HEK293 (cell line): ENCODE results near the gene RACGAP1.

Source experiments
- CTCF ChIA-PET: fragments of 350-600 bp; formaldehyde crosslinking; extraction: SDS; loops from one replicate; lab custom pipeline; 2021; ENCODE audit warnings: antibody characterized with exemption; lab: Yijun Ruan, JAX
- POLR2A ChIA-PET: fragments of 300-600 bp; formaldehyde crosslinking; extraction: SDS; loops from one replicate; lab custom pipeline; 2020; ENCODE audit warnings: antibody characterized with exemption, inconsistent platforms; lab: Yijun Ruan, JAX
- H3K27ac ChIP-seq: fragments of 200-500 bp; sonication (Bioruptor generic); 2 replicates; pipeline ENCODE4 v1.5.1; 2014; ENCODE audit warnings: low read depth, low read length, control low read depth, inconsistent platforms; ENCODE audit errors: extremely low read depth
- H3K36me3 ChIP-seq, 2 experiments: fragments of 200-500 bp in 1 of 2; sonication (Bioruptor generic) in 1 of 2; 1 replicate in 1 of 2; 2 replicates in 1 of 2; pipeline ENCODE4 v1.5.1; 2014 to 2017; ENCODE audit warnings: inconsistent platforms in 2 of 2, low read length in 2 of 2; ENCODE audit not compliant: control insufficient read depth in 2 of 2, insufficient read depth in 1 of 2
- H3K4me1 ChIP-seq: fragments of 200-500 bp; sonication (Bioruptor generic); 2 replicates; pipeline ENCODE4 v1.5.1; 2014; ENCODE audit warnings: mild to moderate bottlenecking, low read length, inconsistent platforms; ENCODE audit not compliant: control insufficient read depth, insufficient read depth
- H3K4me3 ChIP-seq: 2 replicates; pipeline ENCODE4 v1.5.1; 2011; ENCODE audit warnings: low read depth, mild to moderate bottlenecking, control low read depth, low read length, moderate library complexity
- H3K9me3 ChIP-seq: fragments of 200-500 bp; sonication (Bioruptor generic); 2 replicates; pipeline ENCODE4 v1.5.1; 2014; ENCODE audit warnings: low read depth, low read length, inconsistent platforms; ENCODE audit not compliant: control insufficient read depth, insufficient read depth
- GLI2 ChIP-seq: fragments of 450-650 bp; formaldehyde crosslinking; IDR thresholded peaks from 2 replicates; pipeline ENCODE4; 2017; ENCODE audit warnings: missing biosample characterization, missing genetic modification characterization, low read depth, borderline replicate concordance
- GLIS2 ChIP-seq: fragments of 450-650 bp; formaldehyde crosslinking; IDR thresholded peaks from 2 replicates; pipeline ENCODE4 v1.5.1; 2016; ENCODE audit warnings: missing biosample characterization, missing genetic modification characterization
- HOXC10 ChIP-seq: sonication (generic); formaldehyde crosslinking; IDR thresholded peaks from 2 replicates; pipeline ENCODE4 v1.8.1; 2023; ENCODE audit warnings: mild to moderate bottlenecking, missing genetic modification reagents
- REPIN1 ChIP-seq: fragments of 450-650 bp; formaldehyde crosslinking; IDR thresholded peaks from 2 replicates; pipeline ENCODE4 v1.5.1; 2017; ENCODE audit warnings: missing biosample characterization, missing genetic modification characterization, low read depth
- SP3 ChIP-seq: fragments of 450-650 bp; formaldehyde crosslinking; IDR thresholded peaks from 2 replicates; pipeline ENCODE4 v1.5.1; 2016; ENCODE audit warnings: missing biosample characterization, missing genetic modification characterization
- WT1 ChIP-seq: fragments of 450-650 bp; formaldehyde crosslinking; IDR thresholded peaks from 2 replicates; pipeline ENCODE4 v1.5.1; 2016; ENCODE audit warnings: missing biosample characterization, missing genetic modification characterization
- ZBTB8A ChIP-seq: fragments of 450-650 bp; formaldehyde crosslinking; IDR thresholded peaks from 2 replicates; pipeline ENCODE4 v1.5.1; 2016; ENCODE audit warnings: missing biosample characterization, missing genetic modification characterization
- ZNF221 ChIP-seq: fragments of 450-650 bp; formaldehyde crosslinking; IDR thresholded peaks from 2 replicates; pipeline ENCODE4 v1.5.1; 2017; ENCODE audit warnings: missing biosample characterization, missing genetic modification characterization, borderline replicate concordance
- ZNF501 ChIP-seq: fragments of 450-650 bp; formaldehyde crosslinking; IDR thresholded peaks from 2 replicates; pipeline ENCODE4 v1.5.1; 2016; ENCODE audit warnings: missing biosample characterization, missing genetic modification characterization
- ZNF514 ChIP-seq: fragments of 450-650 bp; formaldehyde crosslinking; IDR thresholded peaks from 2 replicates; pipeline ENCODE4 v1.5.1; 2016; ENCODE audit warnings: missing biosample characterization, missing genetic modification characterization
- ZNF544 ChIP-seq: fragments of 450-650 bp; formaldehyde crosslinking; IDR thresholded peaks from 2 replicates; pipeline ENCODE4 v1.5.0; 2017; ENCODE audit warnings: missing biosample characterization, missing genetic modification characterization
- ZNF571 ChIP-seq: fragments of 450-650 bp; formaldehyde crosslinking; IDR thresholded peaks from 2 replicates; pipeline ENCODE4 v1.5.0; 2017; ENCODE audit warnings: missing biosample characterization, missing genetic modification characterization
- ZNF76 ChIP-seq: fragments of 450-650 bp; formaldehyde crosslinking; IDR thresholded peaks from 2 replicates; pipeline ENCODE4; 2016; ENCODE audit warnings: low read depth, missing biosample characterization, missing genetic modification characterization, borderline replicate concordance
- ZNF830 ChIP-seq: fragments of 450-650 bp; IDR thresholded peaks from 2 replicates; pipeline ENCODE4 v1.5.0; 2018; ENCODE audit warnings: missing biosample characterization, missing genetic modification characterization, low read depth, mild to moderate bottlenecking, moderate library complexity
- TF ChIP-seq, protein P1 (sequence below): fragments of 450-650 bp; formaldehyde crosslinking; IDR thresholded peaks from 2 replicates; pipeline ENCODE4 v1.5.1; 2017; ENCODE audit warnings: missing biosample characterization, mild to moderate bottlenecking, missing genetic modification characterization, moderate library complexity
- TF ChIP-seq, protein P2 (sequence below): fragments of 450-650 bp; formaldehyde crosslinking; IDR thresholded peaks from 2 replicates; pipeline ENCODE4 v1.5.1; 2017; ENCODE audit warnings: missing biosample characterization, missing genetic modification characterization
- TF ChIP-seq, protein P3 (sequence below): fragments of 450-650 bp; formaldehyde crosslinking; IDR thresholded peaks from 2 replicates; pipeline ENCODE4 v1.5.1; 2016; ENCODE audit warnings: missing biosample characterization, missing genetic modification characterization
- TF ChIP-seq, protein P4 (sequence below): fragments of 450-650 bp; formaldehyde crosslinking; IDR thresholded peaks from 2 replicates; pipeline ENCODE4 v1.5.1; 2016; ENCODE audit warnings: missing biosample characterization, missing genetic modification characterization

Gene RACGAP1

DNA sequence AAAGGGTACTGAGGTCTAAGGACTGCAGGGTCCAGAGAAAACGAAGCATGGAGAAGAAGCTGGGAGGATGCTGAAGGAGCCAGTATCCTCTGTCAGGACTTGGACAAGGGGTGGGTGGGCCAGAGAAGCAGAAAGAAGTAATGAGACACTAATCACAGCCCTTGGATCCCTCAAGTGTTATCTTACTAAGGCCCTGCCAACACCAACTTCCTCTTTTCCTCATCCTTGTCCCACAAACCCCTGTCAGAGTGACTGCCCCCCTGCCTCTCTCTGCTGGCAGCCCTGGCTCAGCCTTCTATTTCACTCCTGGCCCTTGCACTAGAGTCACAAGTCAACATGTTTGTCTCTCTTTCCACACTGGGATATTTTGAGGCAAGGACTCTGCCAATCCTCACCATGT is 28.3 kb upstream of the RACGAP1 start:
- no peak for TF ChIP-seq ZNF514
- ChIA-PET CTCF (interaction anchor here (0.8 to 4.5 kb wide), 8 partner anchors 10 to 108 kb away, joined by 3 to 67 read pairs (median 6); partner anchors contain the start of gene COX14), POLR2A (no interaction called here)
- Histone ChIP-seq H3K4me3 (no peak overlapping the region), H3K4me1 (no peaks in the 10 kb centered on the region; the same call in 1 of the 2 replicates), H3K36me3 (no peaks in the 10 kb centered on the region), H3K9me3 (no peaks in the 10 kb centered on the region), H3K27ac (no peak overlapping the region)

DNA sequence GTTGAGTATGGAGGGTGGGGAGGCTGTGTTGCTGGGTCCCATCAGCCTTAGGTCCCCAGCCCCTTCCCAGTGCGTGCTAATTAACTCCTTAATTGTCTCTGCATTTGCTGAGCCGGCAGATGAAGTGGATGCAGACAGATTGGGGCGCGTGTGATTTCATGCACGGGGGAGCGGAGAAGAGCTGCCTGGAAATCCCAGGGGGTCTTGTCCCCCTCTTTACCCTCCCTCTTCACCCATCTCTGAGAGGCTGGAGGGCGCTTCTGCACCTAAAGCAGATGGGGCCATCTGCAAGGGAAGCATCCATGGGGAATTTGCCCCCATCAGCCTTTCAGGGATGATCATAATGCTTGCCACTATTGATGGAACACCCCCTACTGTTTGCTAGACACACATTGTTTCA is 27.7 kb upstream of the RACGAP1 start:
- no peak overlapping the region for H3K27ac ChIP-seq
- ChIA-PET CTCF (interaction anchor here (0.7 to 4.5 kb wide), 6 partner anchors 13 to 167 kb away, joined by 3 to 67 read pairs (median 4); no protein-coding TSS in a partner anchor), POLR2A (no interaction called here)
- no peaks in the 10 kb centered on the region for H3K4me1 ChIP-seq
- TF ChIP-seq ZNF501 (tag by site-specific recombination): no peak
- TF ChIP-seq ZNF221 (tag by site-specific recombination): no peak
- no peak for TF ChIP-seq HOXC10
- TF ChIP-seq ZNF544: no peak
- TF ChIP-seq REPIN1 (tag by site-specific recombination): no peak
- TF ChIP-seq GLI2 (tag by site-specific recombination): no peak
- TF ChIP-seq, protein P1, sequence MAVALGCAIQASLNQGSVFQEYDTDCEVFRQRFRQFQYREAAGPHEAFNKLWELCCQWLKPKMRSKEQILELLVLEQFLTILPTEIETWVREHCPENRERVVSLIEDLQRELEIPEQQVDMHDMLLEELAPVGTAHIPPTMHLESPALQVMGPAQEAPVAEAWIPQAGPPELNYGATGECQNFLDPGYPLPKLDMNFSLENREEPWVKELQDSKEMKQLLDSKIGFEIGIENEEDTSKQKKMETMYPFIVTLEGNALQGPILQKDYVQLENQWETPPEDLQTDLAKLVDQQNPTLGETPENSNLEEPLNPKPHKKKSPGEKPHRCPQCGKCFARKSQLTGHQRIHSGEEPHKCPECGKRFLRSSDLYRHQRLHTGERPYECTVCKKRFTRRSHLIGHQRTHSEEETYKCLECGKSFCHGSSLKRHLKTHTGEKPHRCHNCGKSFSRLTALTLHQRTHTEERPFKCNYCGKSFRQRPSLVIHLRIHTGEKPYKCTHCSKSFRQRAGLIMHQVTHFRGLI (tag by site-specific recombination): no peak
- TF ChIP-seq, protein P2, sequence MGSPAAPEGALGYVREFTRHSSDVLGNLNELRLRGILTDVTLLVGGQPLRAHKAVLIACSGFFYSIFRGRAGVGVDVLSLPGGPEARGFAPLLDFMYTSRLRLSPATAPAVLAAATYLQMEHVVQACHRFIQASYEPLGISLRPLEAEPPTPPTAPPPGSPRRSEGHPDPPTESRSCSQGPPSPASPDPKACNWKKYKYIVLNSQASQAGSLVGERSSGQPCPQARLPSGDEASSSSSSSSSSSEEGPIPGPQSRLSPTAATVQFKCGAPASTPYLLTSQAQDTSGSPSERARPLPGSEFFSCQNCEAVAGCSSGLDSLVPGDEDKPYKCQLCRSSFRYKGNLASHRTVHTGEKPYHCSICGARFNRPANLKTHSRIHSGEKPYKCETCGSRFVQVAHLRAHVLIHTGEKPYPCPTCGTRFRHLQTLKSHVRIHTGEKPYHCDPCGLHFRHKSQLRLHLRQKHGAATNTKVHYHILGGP (tag by site-specific recombination): no peak
- TF ChIP-seq SP3 (tag by site-specific recombination): no peak
- no peak for TF ChIP-seq WT1 (tag by site-specific recombination)
- TF ChIP-seq ZNF830 (tag by site-specific recombination): no peak
- TF ChIP-seq ZNF76 (tag by site-specific recombination): no peak
- no peak for TF ChIP-seq GLIS2
- no peak for TF ChIP-seq ZNF571 (tag by site-specific recombination)
- TF ChIP-seq ZBTB8A: no peak
- TF ChIP-seq, protein P3, sequence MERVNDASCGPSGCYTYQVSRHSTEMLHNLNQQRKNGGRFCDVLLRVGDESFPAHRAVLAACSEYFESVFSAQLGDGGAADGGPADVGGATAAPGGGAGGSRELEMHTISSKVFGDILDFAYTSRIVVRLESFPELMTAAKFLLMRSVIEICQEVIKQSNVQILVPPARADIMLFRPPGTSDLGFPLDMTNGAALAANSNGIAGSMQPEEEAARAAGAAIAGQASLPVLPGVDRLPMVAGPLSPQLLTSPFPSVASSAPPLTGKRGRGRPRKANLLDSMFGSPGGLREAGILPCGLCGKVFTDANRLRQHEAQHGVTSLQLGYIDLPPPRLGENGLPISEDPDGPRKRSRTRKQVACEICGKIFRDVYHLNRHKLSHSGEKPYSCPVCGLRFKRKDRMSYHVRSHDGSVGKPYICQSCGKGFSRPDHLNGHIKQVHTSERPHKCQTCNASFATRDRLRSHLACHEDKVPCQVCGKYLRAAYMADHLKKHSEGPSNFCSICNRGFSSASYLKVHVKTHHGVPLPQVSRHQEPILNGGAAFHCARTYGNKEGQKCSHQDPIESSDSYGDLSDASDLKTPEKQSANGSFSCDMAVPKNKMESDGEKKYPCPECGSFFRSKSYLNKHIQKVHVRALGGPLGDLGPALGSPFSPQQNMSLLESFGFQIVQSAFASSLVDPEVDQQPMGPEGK (tag by site-specific recombination): no peak
- TF ChIP-seq, protein P4, sequence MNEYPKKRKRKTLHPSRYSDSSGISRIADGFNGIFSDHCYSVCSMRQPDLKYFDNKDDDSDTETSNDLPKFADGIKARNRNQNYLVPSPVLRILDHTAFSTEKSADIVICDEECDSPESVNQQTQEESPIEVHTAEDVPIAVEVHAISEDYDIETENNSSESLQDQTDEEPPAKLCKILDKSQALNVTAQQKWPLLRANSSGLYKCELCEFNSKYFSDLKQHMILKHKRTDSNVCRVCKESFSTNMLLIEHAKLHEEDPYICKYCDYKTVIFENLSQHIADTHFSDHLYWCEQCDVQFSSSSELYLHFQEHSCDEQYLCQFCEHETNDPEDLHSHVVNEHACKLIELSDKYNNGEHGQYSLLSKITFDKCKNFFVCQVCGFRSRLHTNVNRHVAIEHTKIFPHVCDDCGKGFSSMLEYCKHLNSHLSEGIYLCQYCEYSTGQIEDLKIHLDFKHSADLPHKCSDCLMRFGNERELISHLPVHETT (tag by site-specific recombination): no peak
- H3K9me3 ChIP-seq: no peaks in the 10 kb centered on the region
- no peaks in the 10 kb centered on the region for H3K36me3 ChIP-seq
- H3K4me3 ChIP-seq: no peak overlapping the region
